ENCODE data around the gene BANP.

DNA sequence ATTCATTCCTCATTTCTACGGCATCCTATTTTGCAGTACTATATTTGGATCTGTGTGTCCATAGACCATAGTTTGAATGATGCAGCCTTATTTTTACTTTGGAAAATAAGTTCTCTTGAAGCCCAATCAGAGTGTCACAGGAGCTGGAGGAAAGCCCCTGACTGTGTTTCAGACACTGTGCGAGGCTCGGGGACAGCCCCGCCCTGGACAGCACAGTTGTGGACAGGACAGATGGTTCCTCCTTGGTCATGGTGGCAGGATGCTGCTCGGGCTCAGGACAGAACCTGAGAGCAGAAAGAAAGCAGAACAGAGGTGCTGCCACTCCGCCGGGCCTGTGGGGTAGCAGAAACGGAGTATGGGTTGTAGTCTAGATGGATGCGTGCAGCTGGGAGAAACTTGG, 22.9 kb downstream of the BANP start:
- TF ChIP-seq EZH2phosphoT487 (IDR thresholded peaks at IDR 0.05) (no peak), CTCF (IDR thresholded peaks at IDR 0.05) (no peak), EZH2 (IDR thresholded peaks at IDR 0.05) (no peak)

Data from neural progenitor cell (in vitro differentiated cells).